HuH-7.5 (cell line): ENCODE measurements around the gene LPIN1.

Experiments used
- DNase-seq: peaks from one replicate; pipeline ENCODE4 v3.0.0; 2011; ENCODE audit warnings: low spot score

LPIN1 gene

GRCh38 chr2:11764359-11764758 is 17.9 kb downstream of the LPIN1 start:
- DNase-seq, result peak; percentile 64

DNA sequence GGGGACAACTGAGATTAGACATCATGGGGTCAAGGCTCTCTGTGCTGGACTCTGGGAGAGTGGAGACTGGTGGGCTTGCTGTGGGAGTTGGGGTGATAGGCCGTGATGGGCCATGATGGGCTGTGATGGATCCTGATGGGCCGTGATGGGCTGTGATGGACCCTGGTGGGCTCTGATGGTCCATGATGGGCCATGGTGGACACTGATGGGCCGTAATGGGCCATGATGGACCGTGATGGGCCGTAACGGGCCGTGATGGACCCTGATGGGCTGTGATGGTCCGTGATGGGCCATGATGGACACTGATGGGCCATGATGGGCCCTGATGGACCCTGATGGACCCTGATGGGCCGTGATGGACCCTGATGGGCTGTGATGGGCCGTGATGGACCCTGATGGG is 18.5 kb downstream of the LPIN1 start:
- no peak for DNase-seq

DNA sequence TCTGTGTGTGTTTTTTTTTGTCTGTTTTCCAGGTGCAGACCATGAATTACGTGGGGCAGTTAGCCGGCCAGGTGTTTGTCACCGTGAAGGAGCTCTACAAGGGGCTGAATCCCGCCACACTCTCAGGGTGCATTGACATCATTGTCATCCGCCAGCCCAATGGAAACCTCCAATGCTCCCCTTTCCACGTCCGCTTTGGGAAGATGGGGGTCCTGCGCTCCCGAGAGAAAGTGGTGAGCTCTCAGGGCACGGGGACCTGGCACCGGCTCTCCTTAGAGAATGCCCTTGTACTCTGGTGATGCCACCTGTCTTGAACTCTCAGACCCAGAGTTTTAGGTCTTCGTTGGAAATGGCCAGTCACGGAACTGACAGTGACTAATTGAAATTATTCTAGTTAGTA is 19.1 kb downstream of the LPIN1 start:
- no peak for DNase-seq

DNA sequence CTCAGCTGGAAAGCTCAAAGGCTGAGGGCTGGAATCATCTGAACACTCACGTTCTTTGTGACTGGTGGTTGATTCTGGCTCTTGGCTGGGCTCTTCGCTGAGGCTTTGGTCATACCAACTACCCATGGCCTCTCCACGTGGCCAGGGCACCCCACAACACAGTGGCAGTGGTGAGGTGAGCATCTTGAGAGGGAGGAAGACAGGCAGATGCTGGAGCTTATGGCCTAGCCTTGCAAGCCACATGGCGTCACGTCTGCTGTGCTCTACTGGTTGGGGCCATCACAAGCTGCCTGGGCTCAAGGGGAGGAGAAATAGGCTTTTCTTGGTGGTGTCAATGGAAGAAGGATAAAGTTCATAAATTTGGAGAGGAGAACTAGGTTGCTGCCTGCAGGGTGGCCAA is 19.6 kb downstream of the LPIN1 start:
- no peak for DNase-seq

DNA sequence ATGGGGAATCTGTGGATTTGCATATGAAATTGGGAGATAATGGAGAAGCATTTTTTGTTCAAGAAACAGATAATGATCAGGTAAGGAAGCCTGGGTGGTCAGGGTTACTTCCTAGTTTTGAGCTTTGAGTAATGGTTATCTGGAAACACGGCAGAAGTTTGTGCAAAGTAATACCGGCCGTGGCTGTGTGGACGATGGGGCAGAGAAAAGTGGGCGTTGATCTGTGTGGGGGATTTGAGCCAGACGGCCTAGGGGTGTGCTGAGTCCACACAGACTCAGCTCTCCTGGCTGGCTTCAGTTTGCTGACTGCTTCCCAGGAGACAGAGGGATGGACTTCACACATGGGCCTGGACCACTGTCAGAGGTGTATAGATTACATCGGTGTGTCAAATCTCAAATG is 21.3 kb downstream of the LPIN1 start:
- DNase-seq, result no peak

GRCh38 chr2:11768946-11769345 is 22.5 kb downstream of the LPIN1 start:
- no peak for DNase-seq

GRCh38 chr2:11769516-11769915 is 23.1 kb downstream of the LPIN1 start:
- no peak for DNase-seq

GRCh38 chr2:11770531-11771188 is 24.2 kb downstream of the LPIN1 start:
- no peak for DNase-seq

GRCh38 chr2:11771971-11772615 is 25.7 kb downstream of the LPIN1 start:
- DNase-seq, result no peak

- DNase-seq, result no peak
Observed at GRCh38 chr2:11773111-11773510, 26.7 kb downstream of the LPIN1 start.

GRCh38 chr2:11773747-11774525 is 27.5 kb downstream of the LPIN1 start:
- DNase-seq, result no peak

- DNase-seq, result no peak
Observed at GRCh38 chr2:11774600-11774999, 28.2 kb downstream of the LPIN1 start.

DNA sequence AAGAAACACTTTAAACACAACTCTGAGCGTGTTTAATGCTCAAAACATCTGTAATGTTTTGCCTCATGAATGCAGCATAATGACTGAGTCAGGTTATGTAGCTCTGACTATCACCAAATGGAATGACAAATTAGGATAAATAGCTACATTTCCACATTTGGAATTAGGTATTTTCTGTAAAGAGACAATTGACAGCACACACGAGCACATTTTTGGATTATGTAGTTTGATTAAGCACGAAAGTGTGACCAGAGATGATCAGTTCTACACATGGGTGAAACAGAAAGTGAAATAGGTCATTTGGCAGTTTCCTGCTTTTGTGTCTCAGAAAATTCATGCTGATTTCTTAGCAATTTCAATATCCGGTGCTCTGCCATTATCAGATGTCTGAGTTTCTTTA is 29.0 kb downstream of the LPIN1 start:
- DNase-seq, result no peak

DNA sequence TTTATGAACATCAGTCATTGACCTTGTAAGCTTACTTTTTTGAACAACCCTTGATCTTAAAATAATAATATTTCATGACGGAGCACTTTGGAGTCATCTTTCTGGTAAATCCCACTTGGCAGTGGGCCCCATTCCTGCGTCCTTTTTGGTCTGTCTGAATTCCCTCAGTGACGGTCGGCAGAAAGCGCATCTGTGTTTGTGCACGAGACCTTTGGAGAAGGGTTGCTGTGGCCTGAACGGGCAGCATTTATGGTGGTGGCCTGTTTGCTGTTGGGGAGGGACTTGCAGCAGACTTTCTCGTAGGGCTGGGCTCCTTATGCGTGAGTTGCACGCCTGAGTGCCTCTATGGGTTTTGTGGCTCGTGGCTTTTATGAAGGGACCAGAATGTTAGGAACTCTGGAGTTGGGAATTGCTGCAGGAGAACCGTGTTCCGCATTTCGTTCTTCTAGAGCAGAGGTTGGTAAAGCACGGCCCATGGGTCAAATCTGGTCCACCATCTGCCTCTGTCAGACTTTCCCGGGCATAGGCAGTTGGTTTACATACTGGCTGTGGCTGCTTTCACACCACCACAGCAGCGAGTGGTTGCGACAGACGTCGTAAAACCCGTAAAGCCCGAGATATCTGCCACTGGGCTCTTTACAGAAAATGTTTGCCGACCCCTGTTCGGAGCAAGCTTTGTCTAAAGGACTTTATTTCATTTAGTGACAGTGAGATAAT is 30.8 kb downstream of the LPIN1 start:
- peak; percentile 43 for DNase-seq

DNA sequence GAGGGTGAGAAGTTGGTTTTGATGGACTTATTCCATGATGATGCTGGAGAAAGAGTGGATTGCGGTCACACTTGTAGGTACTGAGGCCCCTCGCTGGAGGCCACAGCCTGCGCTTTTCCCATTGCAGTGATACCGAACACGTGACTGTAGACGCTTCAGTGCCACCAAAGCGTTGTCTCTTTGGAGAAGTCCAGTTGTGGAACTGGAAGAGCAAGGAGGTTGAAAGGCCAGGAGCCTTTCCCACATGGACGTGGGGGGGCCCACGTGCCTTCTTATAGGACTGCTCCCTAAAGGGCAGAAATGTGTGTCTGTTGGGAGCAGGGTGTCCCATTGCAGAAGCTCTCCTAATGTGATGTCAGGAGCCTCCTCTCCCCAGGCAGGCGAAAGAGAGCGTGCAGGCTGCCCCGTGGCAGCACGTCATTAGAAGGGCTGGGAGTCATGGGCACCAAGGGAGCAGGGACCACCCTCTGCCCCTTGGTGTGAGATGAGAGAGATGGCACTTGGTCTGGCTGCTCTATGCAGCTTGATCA is 31.5 kb downstream of the LPIN1 start:
- DNase-seq, result no peak

DNA sequence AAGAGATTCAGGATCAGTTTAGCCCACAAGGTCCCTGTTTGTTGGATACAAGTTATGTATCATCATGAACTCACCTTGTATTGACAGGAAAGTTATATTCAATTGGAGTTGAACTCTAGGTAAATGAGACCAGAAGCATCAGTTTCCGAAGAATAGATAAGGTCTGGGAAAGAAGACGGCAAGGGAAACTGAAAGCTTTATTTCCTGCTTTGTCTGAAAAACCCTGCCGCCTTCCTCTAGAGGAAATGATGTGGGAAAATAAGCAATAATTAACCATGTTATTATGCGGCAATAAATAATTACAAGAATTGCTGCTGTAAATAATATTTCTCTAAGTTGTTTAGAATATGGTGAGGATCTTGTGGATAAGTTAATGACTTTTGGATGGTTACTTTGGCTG is 32.0 kb downstream of the LPIN1 start:
- no peak for DNase-seq

DNA sequence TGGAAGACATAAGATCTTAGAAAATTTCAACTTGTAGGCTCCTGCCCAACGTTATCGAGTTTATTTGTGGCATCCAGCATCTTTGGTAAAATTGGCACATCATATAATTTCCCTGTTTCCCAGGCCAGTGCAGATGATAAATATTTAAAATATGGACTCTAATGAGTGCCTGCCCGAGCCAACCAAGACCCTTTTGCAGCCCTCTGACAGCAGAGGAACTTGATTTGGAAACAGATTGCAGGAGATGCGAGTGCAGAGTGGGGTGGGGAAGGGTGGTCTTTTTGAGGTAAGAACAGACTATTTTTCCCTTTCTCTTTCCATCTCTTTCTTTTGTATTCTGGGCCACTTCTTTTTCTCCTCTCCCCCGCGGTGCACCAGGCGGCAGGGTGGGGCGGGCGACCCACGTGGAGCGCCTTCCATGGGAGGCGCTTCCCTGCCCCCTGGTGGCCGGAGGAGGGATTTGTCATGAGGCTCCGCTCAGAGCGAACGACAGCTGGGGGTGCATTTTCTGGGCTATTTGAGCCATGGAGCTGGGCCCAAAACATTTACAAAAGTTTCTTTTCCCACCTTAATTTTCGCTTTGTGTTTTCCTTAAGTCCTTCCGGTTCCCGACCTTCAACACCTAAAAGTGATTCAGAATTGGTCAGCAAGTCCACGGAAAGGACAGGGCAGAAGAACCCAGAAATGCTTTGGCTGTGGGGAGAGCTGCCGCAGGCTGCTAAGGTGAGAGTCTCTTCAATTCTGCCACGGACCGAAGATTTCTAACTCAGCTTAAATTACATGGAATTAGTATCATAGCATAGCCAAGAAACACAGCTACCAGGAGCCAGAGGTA is 32.7 kb downstream of the LPIN1 start:
- peak; percentile 68 for DNase-seq

DNA sequence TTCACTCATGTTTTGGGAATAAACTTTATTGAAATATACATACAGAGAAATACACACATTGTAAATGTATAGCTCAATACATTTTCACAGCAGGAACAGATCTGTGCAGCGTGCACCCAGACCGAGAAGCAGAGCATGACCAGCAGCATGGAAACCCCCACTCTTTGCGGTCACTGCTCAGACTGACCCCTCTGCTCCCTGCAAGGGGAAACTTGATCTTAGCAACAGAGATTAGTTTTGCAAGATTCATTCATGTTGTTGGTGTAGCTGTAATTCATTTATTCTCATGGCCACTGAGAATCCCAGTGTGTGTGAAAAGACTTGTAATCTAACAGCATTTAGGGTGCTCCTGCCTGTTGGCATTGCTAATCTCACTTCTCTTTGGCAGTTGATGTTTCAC is 35.2 kb downstream of the LPIN1 start:
- DNase-seq, result no peak

- DNase-seq, result no peak
Observed at GRCh38 chr2:11784280-11784679, 37.8 kb downstream of the LPIN1 start.

DNA sequence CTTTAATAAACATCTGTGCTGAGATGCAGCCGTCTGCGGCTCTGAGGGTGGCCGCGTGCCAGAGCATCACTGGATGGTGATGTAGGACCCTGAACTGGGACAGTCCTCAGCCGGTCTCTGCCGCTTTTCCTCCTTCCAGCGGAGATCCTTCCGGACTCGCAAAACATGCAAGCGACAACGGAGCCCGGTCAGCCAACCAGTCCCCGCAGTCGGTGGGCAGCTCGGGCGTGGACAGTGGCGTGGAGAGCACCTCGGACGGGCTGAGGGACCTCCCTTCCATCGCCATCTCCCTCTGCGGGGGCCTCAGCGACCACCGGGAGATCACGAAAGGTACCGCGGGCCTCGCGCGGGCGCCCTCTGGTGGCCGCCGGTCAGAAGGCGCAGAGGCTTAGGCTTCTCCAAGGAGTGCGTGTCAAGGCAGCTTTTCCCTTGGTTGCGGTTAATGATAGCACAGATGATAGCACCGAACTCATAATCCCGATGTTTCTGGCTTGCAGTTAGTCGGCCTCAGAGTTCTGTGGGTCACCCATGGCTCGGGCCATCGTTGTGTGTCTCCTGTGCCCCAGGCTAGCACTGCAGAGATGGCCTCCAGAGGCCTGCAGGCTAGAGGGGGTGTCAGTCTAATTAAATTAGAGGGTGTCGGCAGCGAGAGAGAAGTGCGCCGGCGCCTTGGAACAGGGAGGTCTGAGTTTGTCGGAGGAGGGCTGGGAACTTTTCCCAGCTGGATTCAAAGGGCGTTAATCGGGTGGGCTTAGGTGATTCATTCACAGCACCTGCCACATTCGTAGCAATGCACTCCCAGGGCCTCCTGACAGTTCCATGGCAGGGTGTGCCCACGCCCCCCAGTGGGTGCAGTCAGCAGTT is 38.5 kb downstream of the LPIN1 start:
- peak; percentile 67 for DNase-seq

GRCh38 chr2:11785611-11785940 is 39.1 kb downstream of the LPIN1 start:
- DNase-seq, result no peak
